Neural cell (in vitro differentiated cells): ENCODE measurements around the gene C14orf180. TPM values are rescaled to one million over a fixed set of nuclear protein-coding genes. Genes with fewer than 3 reads are reported as not detected.

Source experiments
- H2AFZ ChIP-seq: fragments of 200-600, 300-800 bp; sonication (generic), shearing (Covaris generic); 2 replicates; pipeline ENCODE4 v1.6.0; 2014; ENCODE audit warnings: low read depth, mild to moderate bottlenecking, antibody characterized with exemption, low read length, moderate library complexity
- H3F3A ChIP-seq: fragments of 200-600 bp; shearing (Covaris generic); 2 replicates; pipeline ENCODE4 v1.6.1; 2016; ENCODE audit warnings: mild to moderate bottlenecking, moderate library complexity, mixed read lengths, antibody characterized with exemption, low read length; ENCODE audit not compliant: insufficient read depth, poor library complexity, severe bottlenecking
- H3K27ac ChIP-seq: fragments of 200-600, 300-800 bp; sonication (generic), shearing (Covaris generic); 2 replicates; pipeline ENCODE4 v1.5.1; 2014; ENCODE audit warnings: mild to moderate bottlenecking, low read length, moderate library complexity
- H3K27me3 ChIP-seq: fragments of 300-800, 200-600 bp; sonication (generic), shearing (Covaris generic); 2 replicates; pipeline ENCODE4 v1.6.0; 2014; ENCODE audit warnings: mild to moderate bottlenecking, low read depth, low read length, moderate library complexity; ENCODE audit not compliant: insufficient read depth
- H3K36me3 ChIP-seq: fragments of 300-800, 200-600 bp; sonication (generic), shearing (Covaris generic); 2 replicates; pipeline ENCODE4 v1.5.1; 2014; ENCODE audit warnings: mild to moderate bottlenecking, antibody characterized with exemption, low read length, moderate library complexity; ENCODE audit not compliant: insufficient read depth
- H3K4me2 ChIP-seq: fragments of 300-800, 200-600 bp; sonication (generic), shearing (Covaris generic); 2 replicates; pipeline ENCODE4 v1.6.0; 2014; ENCODE audit warnings: mild to moderate bottlenecking, low read length
- H3K4me3 ChIP-seq: fragments of 300-800, 200-600 bp; sonication (generic), shearing (Covaris generic); 2 replicates; pipeline ENCODE4 v1.5.1; 2014; ENCODE audit warnings: mild to moderate bottlenecking, low read length, moderate library complexity
- H3K79me2 ChIP-seq: fragments of 200-600 bp; shearing (Covaris generic); replicated peaks from 2 replicates; pipeline ENCODE4 v1.6.0; 2014; ENCODE audit warnings: mild to moderate bottlenecking, low read length, moderate library complexity; ENCODE audit not compliant: insufficient read depth
- H3K9ac ChIP-seq: fragments of 300-800, 200-600 bp; sonication (generic), shearing (Covaris generic); 2 replicates; pipeline ENCODE4 v1.6.1; 2016; ENCODE audit warnings: mild to moderate bottlenecking, low read length, mixed read lengths
- H3K9me2 ChIP-seq: fragments of 200-600 bp; shearing (Covaris generic); 2 replicates; pipeline ENCODE4 v1.6.1; 2016; ENCODE audit warnings: mild to moderate bottlenecking, low read length, mixed read lengths; ENCODE audit not compliant: insufficient read depth
- H3K9me3 ChIP-seq: fragments of 200-600, 300-800 bp; sonication (generic), shearing (Covaris generic); 2 replicates; pipeline ENCODE4 v1.6.1; 2016; ENCODE audit warnings: mild to moderate bottlenecking, mixed run types, low read length, moderate library complexity, mixed read lengths
- H4K20me1 ChIP-seq: fragments of 200-600 bp; shearing (Covaris generic); 2 replicates; pipeline ENCODE4 v1.6.1; 2016; ENCODE audit warnings: mild to moderate bottlenecking, mixed run types; ENCODE audit not compliant: insufficient read depth
- EP300 ChIP-seq: fragments of 450-650 bp; conservative IDR thresholded peaks from 2 replicates; pipeline ENCODE4 v1.6.1; 2014; ENCODE audit warnings: antibody characterized with exemption, mild to moderate bottlenecking, moderate library complexity; ENCODE audit not compliant: poor library complexity, severe bottlenecking
- EZH2 ChIP-seq: fragments of 200-600, 300-800 bp; shearing (Covaris generic), sonication (generic); IDR thresholded peaks from 2 replicates; pipeline ENCODE4 v1.6.1; 2014; ENCODE audit warnings: antibody characterized with exemption, low read length, borderline replicate concordance, mild to moderate bottlenecking; ENCODE audit not compliant: insufficient read depth, poor library complexity, severe bottlenecking
- MXI1 ChIP-seq: fragments of 450-650 bp; conservative IDR thresholded peaks from 2 replicates; pipeline ENCODE4 v1.6.1; 2014; ENCODE audit warnings: antibody characterized with exemption, mild to moderate bottlenecking; ENCODE audit not compliant: poor library complexity, severe bottlenecking
- POLR2AphosphoS5 ChIP-seq: IDR thresholded peaks from 2 replicates; pipeline ENCODE4 v1.6.1; 2012
- RAD21 ChIP-seq: fragments of 450-650 bp; conservative IDR thresholded peaks from 2 replicates; pipeline ENCODE4 v1.6.1; 2014; ENCODE audit warnings: antibody characterized with exemption, mild to moderate bottlenecking, moderate library complexity
- SMC3 ChIP-seq: fragments of 450-650 bp; conservative IDR thresholded peaks from 2 replicates; pipeline ENCODE4 v1.6.1; 2014; ENCODE audit warnings: antibody characterized with exemption, mild to moderate bottlenecking, moderate library complexity; ENCODE audit not compliant: poor library complexity
- TAF1 ChIP-seq: IDR thresholded peaks from 2 replicates; pipeline ENCODE4 v1.6.1; 2012; ENCODE audit warnings: low read depth
- polyA plus RNA-seq: library from polyadenylated mRNA; depleted of rRNA; stranded (reverse); fragments of >200 nt; gene quantifications from 2 replicates; pipeline ENCODE4 v1.2.3, GENCODE V29; 2014
- TF ChIP-seq, protein P1 (sequence below): IDR thresholded peaks from 2 replicates; pipeline ENCODE4 v1.6.1; 2012; ENCODE audit warnings: borderline replicate concordance
- TF ChIP-seq, protein P2 (sequence below): fragments of 450-650 bp; IDR thresholded peaks from 2 replicates; pipeline ENCODE4 v1.5.1; 2014; ENCODE audit warnings: antibody characterized with exemption, mild to moderate bottlenecking, moderate library complexity; ENCODE audit not compliant: poor library complexity, severe bottlenecking

C14orf180 gene
- polyA plus RNA-seq, 1 donor from 2014 or later: not detected

DNA sequence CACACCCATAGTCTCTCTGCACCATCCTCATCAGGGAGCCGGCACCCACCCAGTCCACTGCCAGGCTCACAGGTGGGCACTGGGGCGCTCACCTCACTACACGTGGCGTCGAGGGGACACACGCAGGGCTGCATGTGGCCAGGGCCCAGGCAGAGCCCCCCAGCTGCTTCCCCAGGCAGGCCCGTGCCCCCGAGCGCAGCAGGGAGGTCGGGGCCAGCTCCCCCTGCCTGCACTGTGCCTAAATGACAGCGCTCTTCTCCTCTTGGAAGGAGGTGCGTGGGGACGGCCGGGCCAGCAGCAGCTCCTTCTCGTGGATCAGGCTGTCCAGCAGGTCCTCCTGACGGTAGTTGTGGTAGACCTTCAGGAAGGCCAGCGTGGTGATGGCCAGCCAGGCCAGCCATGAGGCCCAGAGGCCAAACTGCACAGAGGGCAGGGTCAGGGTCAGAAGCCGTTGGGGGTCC, 13.7 kb downstream of the C14orf180 start:
- TF ChIP-seq, protein P1, sequence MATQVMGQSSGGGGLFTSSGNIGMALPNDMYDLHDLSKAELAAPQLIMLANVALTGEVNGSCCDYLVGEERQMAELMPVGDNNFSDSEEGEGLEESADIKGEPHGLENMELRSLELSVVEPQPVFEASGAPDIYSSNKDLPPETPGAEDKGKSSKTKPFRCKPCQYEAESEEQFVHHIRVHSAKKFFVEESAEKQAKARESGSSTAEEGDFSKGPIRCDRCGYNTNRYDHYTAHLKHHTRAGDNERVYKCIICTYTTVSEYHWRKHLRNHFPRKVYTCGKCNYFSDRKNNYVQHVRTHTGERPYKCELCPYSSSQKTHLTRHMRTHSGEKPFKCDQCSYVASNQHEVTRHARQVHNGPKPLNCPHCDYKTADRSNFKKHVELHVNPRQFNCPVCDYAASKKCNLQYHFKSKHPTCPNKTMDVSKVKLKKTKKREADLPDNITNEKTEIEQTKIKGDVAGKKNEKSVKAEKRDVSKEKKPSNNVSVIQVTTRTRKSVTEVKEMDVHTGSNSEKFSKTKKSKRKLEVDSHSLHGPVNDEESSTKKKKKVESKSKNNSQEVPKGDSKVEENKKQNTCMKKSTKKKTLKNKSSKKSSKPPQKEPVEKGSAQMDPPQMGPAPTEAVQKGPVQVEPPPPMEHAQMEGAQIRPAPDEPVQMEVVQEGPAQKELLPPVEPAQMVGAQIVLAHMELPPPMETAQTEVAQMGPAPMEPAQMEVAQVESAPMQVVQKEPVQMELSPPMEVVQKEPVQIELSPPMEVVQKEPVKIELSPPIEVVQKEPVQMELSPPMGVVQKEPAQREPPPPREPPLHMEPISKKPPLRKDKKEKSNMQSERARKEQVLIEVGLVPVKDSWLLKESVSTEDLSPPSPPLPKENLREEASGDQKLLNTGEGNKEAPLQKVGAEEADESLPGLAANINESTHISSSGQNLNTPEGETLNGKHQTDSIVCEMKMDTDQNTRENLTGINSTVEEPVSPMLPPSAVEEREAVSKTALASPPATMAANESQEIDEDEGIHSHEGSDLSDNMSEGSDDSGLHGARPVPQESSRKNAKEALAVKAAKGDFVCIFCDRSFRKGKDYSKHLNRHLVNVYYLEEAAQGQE: no peak
- TF ChIP-seq EP300 (no peak), RAD21 (no peak), MXI1 (no peak), SMC3 (no peak), POLR2AphosphoS5 (no peak), TAF1 (no peak), EZH2 (no peak)
- TF ChIP-seq, protein P2, sequence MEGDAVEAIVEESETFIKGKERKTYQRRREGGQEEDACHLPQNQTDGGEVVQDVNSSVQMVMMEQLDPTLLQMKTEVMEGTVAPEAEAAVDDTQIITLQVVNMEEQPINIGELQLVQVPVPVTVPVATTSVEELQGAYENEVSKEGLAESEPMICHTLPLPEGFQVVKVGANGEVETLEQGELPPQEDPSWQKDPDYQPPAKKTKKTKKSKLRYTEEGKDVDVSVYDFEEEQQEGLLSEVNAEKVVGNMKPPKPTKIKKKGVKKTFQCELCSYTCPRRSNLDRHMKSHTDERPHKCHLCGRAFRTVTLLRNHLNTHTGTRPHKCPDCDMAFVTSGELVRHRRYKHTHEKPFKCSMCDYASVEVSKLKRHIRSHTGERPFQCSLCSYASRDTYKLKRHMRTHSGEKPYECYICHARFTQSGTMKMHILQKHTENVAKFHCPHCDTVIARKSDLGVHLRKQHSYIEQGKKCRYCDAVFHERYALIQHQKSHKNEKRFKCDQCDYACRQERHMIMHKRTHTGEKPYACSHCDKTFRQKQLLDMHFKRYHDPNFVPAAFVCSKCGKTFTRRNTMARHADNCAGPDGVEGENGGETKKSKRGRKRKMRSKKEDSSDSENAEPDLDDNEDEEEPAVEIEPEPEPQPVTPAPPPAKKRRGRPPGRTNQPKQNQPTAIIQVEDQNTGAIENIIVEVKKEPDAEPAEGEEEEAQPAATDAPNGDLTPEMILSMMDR: no peak
- Histone ChIP-seq H3K36me3 (no peaks in the 10 kb centered on the region), H3K27me3 (no peaks in the 10 kb centered on the region)

DNA sequence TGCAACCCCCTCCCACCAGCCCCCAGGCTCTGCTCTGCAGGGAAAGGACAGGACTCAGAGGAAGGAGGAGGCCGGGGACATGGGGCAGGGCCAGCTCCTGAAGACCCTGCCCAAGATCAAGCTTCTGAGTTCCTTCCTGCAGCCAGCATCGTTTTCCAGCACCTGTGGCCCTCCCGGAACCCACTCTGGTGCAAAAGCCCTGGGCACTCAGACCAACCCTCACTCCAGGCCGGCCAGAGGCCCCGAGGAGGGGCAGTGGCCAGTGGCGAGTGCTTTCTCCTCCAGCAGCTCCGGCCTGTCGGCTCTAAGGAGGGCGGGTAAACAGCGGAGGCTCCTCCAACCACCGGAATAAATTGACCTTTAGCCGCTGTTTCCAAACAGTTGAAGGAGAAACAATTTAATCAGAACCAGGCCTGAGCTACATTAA, 14.2 kb downstream of the C14orf180 start:
- Histone ChIP-seq H3K27ac (no peak overlapping the region), H3K79me2 (no peaks in the 10 kb centered on the region), H3K9ac (no peak overlapping the region), H3K4me2 (no peak overlapping the region), H3F3A (no peaks in the 10 kb centered on the region), H3K36me3 (no peaks in the 10 kb centered on the region), H3K9me2 (no peaks in the 10 kb centered on the region), H3K9me3 (no peaks in the 10 kb centered on the region), H3K27me3 (no peaks in the 10 kb centered on the region), H2AFZ (no peak overlapping the region), H4K20me1 (no peaks in the 10 kb centered on the region), H3K4me3 (no peak overlapping the region)
- TF ChIP-seq SMC3 (no peak), POLR2AphosphoS5 (no peak), MXI1 (no peak), RAD21 (no peak), EP300 (no peak), TAF1 (no peak), EZH2 (no peak)
- TF ChIP-seq, protein P1: no peak
- TF ChIP-seq, protein P2: no peak

More for the DNA sequence above, 13.7 kb downstream of the C14orf180 start:
- H3K9me2 ChIP-seq: no peaks in the 10 kb centered on the region
- H3K27ac ChIP-seq: no peak overlapping the region
- H3K4me2 ChIP-seq: no peak overlapping the region
- no peaks in the 10 kb centered on the region for H3K79me2 ChIP-seq
- H2AFZ ChIP-seq: no peak overlapping the region
- H4K20me1 ChIP-seq: no peaks in the 10 kb centered on the region
- no peaks in the 10 kb centered on the region for H3K9me3 ChIP-seq
- H3K4me3 ChIP-seq: no peak overlapping the region
- no peaks in the 10 kb centered on the region for H3F3A ChIP-seq
- H3K9ac ChIP-seq: no peak overlapping the region
